Tibial nerve (tissue), 4 donors: ENCODE data around the gene LINGO4. TPM values are rescaled to one million over a fixed set of nuclear protein-coding genes. Genes with fewer than 3 reads are reported as not detected.

Experiments
- DNase-seq, 2 donors: peaks; one replicate each; pipeline ENCODE4 v3.0.0-alpha.2; 2019; ENCODE audit warnings: low spot score in 2 of 2
- H3K27ac ChIP-seq, 4 donors: fragments of 200-600 bp; sonication (generic) in 3 of 4; one replicate each; pipeline ENCODE4 v1.5.1; 2017 to 2019; ENCODE audit warnings: mild to moderate bottlenecking in 1 of 4
- H3K27me3 ChIP-seq, 2 donors: fragments of 200-600 bp; sonication (generic) in 1 of 2; one replicate each; pipeline versions ENCODE4 v1.5.1 to v1.6.0; 2017 to 2019
- H3K36me3 ChIP-seq, 3 donors: fragments of 200-600 bp; sonication (generic); one replicate each; pipeline ENCODE4 v1.5.1; 2018 to 2019
- H3K4me1 ChIP-seq, 4 donors: fragments of 200-600 bp; sonication (generic) in 3 of 4; one replicate each; pipeline ENCODE4 v1.5.1; 2017 to 2019
- H3K4me3 ChIP-seq, 4 donors: fragments of 200-600 bp; sonication (generic) in 3 of 4; one replicate each; pipeline ENCODE4 v1.5.1; 2017 to 2019; ENCODE audit warnings: mild to moderate bottlenecking in 1 of 4, moderate library complexity in 1 of 4
- H3K9me3 ChIP-seq, 4 donors: fragments of 200-600 bp; sonication (generic) in 3 of 4; one replicate each; pipeline ENCODE4 v1.5.1; 2017 to 2019
- EP300 ChIP-seq, 2 donors: sonication (generic); formaldehyde crosslinking; IDR thresholded peaks; one replicate each; pipeline ENCODE4 v1.6.1; 2017; ENCODE audit warnings: antibody characterized with exemption in 2 of 2, mild to moderate bottlenecking in 1 of 2
- POLR2A ChIP-seq, 2 donors: fragments of 450-650 bp; IDR thresholded peaks; one replicate each; pipeline ENCODE4 v1.6.1; 2017; ENCODE audit warnings: antibody characterized with exemption in 2 of 2, mild to moderate bottlenecking in 2 of 2, moderate library complexity in 2 of 2
- WGBS, 2 donors: methylation state at CpG; one replicate each; pipeline ENCODE4 v1.1.5; 2018; 5-methylcytosine and 5-hydroxymethylcytosine counted together
- total RNA-seq, 4 donors: library from RNA; depleted of rRNA; stranded (reverse); fragments of >200 nt; gene quantifications; one replicate each; pipeline ENCODE4 v1.1.0, GENCODE V29; 2016
- TF ChIP-seq, protein P1 (sequence below), 5 experiments: fragments of 200-600 bp in 3 of 5; fragments of 450-650 bp in 2 of 5; sonication (generic) in 3 of 5; IDR thresholded peaks; one replicate each; pipeline ENCODE4 v1.5.1; 2016 to 2019; ENCODE audit warnings: antibody characterized with exemption in 5 of 5, mild to moderate bottlenecking in 3 of 5, moderate library complexity in 2 of 5

Gene LINGO4
- total RNA-seq, 4 donors from 2014 or later: not detected

DNA sequence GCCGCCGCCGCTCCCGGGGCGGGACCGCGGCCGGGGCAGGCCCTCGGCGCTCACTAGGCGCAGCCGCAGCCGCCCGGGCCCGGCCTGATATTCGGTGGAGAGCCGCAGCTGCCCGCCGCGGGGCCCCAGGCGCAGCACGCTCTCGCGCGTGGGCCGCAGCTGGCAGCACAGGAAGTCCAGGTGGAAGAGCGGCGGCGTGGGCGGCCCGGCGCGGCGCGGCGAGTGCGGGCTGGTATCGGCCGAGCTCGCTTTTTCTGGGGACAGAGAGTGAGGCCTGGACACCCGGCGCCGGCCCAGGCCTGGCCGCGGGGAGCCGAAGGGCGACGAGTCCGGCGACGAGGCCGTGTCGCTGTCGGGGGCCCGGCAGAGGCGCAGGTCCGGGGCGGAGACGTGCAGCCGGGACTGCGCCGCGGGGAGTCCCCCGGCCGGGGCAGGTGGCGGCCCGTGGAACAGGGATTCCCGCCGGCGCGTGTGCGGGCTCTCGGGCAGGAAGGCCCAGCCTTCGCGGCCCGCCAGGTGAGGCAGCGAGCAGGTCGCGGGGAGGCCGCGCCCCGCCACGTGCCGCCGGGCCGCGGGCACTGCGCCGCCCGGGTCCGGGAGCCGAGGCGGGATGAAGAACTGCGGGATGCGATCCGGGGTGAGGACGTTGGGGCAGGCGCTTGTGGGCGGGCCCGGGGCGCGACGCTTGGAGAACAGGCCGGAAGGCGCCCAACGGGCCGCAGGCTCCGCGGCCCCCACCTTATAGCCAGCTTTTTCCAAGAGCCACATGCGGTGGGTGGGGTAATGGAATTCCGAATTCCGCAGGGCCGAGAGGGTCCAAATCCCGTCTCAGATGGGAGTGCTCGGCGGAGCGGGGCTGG, 33.2 kb upstream of the LINGO4 start:
- TF ChIP-seq, protein P1, sequence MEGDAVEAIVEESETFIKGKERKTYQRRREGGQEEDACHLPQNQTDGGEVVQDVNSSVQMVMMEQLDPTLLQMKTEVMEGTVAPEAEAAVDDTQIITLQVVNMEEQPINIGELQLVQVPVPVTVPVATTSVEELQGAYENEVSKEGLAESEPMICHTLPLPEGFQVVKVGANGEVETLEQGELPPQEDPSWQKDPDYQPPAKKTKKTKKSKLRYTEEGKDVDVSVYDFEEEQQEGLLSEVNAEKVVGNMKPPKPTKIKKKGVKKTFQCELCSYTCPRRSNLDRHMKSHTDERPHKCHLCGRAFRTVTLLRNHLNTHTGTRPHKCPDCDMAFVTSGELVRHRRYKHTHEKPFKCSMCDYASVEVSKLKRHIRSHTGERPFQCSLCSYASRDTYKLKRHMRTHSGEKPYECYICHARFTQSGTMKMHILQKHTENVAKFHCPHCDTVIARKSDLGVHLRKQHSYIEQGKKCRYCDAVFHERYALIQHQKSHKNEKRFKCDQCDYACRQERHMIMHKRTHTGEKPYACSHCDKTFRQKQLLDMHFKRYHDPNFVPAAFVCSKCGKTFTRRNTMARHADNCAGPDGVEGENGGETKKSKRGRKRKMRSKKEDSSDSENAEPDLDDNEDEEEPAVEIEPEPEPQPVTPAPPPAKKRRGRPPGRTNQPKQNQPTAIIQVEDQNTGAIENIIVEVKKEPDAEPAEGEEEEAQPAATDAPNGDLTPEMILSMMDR (IDR thresholded peaks at IDR 0.05): no peak
- TF ChIP-seq EP300 (IDR thresholded peaks at IDR 0.05) (no peak), POLR2A (IDR thresholded peaks at IDR 0.05) (peak in 1 of 2 donors; percentile 5)
- peak overlapping the region; percentile 28 to 59 (median 40) for H3K4me3 ChIP-seq
- H3K27ac ChIP-seq: peak overlapping the region; percentile 62 to 87 (median 76)
- H3K9me3 ChIP-seq: no peaks in the 10 kb centered on the region
- DNase-seq: no peak
- peaks cover 0 to 29% of the 10 kb centered on the region in 2 donors for H3K27me3 ChIP-seq
- H3K4me1 ChIP-seq: peaks cover 0 to 33% (median 9%) of the 10 kb centered on the region in 4 donors
- 4% methylated on average over 26 to 57 of the region's 117 CpGs for WGBS, 2 donors
- H3K36me3 ChIP-seq: no peaks in the 10 kb centered on the region

DNA sequence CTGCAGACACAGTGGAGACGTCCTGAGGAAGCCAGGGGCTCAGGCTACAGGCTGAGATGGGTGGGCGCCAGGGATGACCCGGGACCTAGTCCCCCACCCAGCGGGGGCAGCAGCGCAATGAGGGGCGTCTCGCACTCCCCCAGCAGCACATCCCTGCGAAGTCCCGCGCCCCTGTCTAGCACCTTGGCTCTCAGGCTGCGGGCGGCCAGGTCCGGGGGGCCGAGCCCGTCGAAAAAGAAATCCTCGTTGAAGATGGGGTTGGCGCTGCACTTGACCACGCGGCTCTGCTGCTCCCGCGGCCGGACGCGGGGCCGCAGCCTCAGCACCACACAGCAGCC, 32.6 kb upstream of the LINGO4 start:
- peak overlapping the region; percentile 16 to 59 (median 40) for H3K4me3 ChIP-seq
- H3K27ac ChIP-seq: peak overlapping the region in 1 of 4 donors; percentile 85
- DNase-seq: no peak

DNA sequence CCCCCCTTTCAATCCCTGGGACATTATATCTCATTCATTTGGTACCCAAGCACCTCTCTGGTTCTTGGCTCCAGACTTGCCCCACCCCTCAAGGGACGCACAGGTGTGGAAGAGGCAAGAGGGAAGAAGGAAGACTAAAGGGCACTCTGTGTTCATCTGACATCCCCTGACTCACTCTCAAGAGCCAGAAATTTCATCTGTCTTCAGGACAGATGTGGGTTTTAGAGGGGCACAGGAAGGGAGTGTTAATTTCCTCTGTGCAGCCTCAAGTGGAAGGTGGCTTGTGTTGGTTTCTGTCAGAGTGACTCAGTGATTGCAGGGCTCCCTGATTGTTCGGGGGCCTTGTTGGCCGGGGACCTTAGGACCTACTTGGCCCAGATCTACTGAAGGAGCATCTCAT, 32.0 kb upstream of the LINGO4 start:
- no peaks in the 10 kb centered on the region for H3K36me3 ChIP-seq
- H3K9me3 ChIP-seq: no peaks in the 10 kb centered on the region
- DNase-seq: no peak
- WGBS, 2 donors: 69 to 87% methylated on average over 3 of the region's 3 CpGs
- peaks cover 0 to 33% (median 9%) of the 10 kb centered on the region in 4 donors for H3K4me1 ChIP-seq
- no peak overlapping the region for H3K27ac ChIP-seq
- no peak overlapping the region for H3K4me3 ChIP-seq
- peaks cover 0 to 29% of the 10 kb centered on the region in 2 donors for H3K27me3 ChIP-seq
- no peak for TF ChIP-seq POLR2A (IDR thresholded peaks at IDR 0.05)
- TF ChIP-seq EP300 (IDR thresholded peaks at IDR 0.05): no peak
- TF ChIP-seq, protein P1 (IDR thresholded peaks at IDR 0.05): no peak

More for the DNA sequence above, 32.6 kb upstream of the LINGO4 start:
- 4 to 18% methylated on average over 14 to 24 of the region's 26 CpGs for WGBS, 2 donors
- Histone ChIP-seq H3K36me3 (no peaks in the 10 kb centered on the region), H3K27me3 (peaks cover 0 to 29% of the 10 kb centered on the region in 2 donors), H3K9me3 (no peaks in the 10 kb centered on the region), H3K4me1 (peaks cover 0 to 33% (median 9%) of the 10 kb centered on the region in 4 donors)
- TF ChIP-seq EP300 (IDR thresholded peaks at IDR 0.05): no peak
- TF ChIP-seq POLR2A (IDR thresholded peaks at IDR 0.05): no peak
- TF ChIP-seq, protein P1 (IDR thresholded peaks at IDR 0.05): no peak

- H3K27ac ChIP-seq: no peak overlapping the region
- H3K4me1 ChIP-seq: peaks cover 0 to 31% (median 9%) of the 10 kb centered on the region in 4 donors
- H3K9me3 ChIP-seq: no peaks in the 10 kb centered on the region
- TF ChIP-seq EP300 (IDR thresholded peaks at IDR 0.05): no peak
- TF ChIP-seq POLR2A (IDR thresholded peaks at IDR 0.05): no peak
- TF ChIP-seq, protein P1 (IDR thresholded peaks at IDR 0.05): no peak
- no peak for DNase-seq
- H3K27me3 ChIP-seq: peaks cover 0 to 29% of the 10 kb centered on the region in 2 donors
- no peaks in the 10 kb centered on the region for H3K36me3 ChIP-seq
- WGBS, 2 donors: 93 to 95% methylated on average over 7 of the region's 7 CpGs
- H3K4me3 ChIP-seq: no peak overlapping the region
These were observed 30.4 kb upstream of the LINGO4 start for GRCh38 chr1:151835596-151835995.

DNA sequence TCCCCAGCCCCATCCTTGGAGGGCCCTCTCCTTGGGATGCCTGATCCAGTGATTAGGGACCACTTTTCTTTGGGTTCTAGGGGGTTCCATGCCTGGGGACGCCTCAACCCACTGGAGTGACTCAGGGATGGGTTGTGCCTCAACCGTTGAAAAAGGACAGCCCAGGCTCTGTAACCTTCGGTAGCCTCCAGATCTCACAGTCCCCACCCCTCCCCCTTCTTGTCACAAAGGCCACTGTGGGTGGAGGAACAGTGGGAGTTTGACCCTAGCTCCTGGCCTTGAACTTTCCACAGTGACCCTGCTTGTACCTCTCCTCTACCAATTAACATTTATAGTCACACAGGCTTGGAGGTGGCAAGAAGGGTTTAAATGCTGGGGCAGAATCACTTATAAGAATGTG, 29.0 kb upstream of the LINGO4 start:
- Histone ChIP-seq H3K27ac (no peak overlapping the region), H3K4me1 (peaks cover 0 to 21% (median 3%) of the 10 kb centered on the region in 4 donors), H3K4me3 (no peak overlapping the region), H3K27me3 (peaks cover 0 to 19% of the 10 kb centered on the region in 2 donors), H3K9me3 (no peaks in the 10 kb centered on the region), H3K36me3 (no peaks in the 10 kb centered on the region)
- TF ChIP-seq, protein P1 (IDR thresholded peaks at IDR 0.05): no peak
- TF ChIP-seq EP300 (IDR thresholded peaks at IDR 0.05) (no peak), POLR2A (IDR thresholded peaks at IDR 0.05) (no peak)
- DNase-seq: no peak
- 30 to 46% methylated on average over 2 to 3 of the region's 3 CpGs for WGBS, 2 donors
